SK-N-SH (cell line): Measurements from ENCODE around the gene CHST10. TPM values are rescaled to one million over a fixed set of nuclear protein-coding genes. Genes with fewer than 3 reads are reported as not detected.

Source experiments
- CTCF ChIA-PET: fragments of 300-600, 350-600 bp; formaldehyde crosslinking; extraction: SDS; loops from one replicate; lab custom pipeline; 2021; lab: Yijun Ruan, JAX
- POLR2A ChIA-PET: fragments of 350-600 bp; sonication (Branson Sonifier 250); formaldehyde crosslinking; extraction: SDS; loops from one replicate; lab custom pipeline; 2020; ENCODE audit warnings: antibody characterized with exemption, inconsistent platforms; lab: Yijun Ruan, JAX
- DNase-seq: peaks from one replicate; pipeline ENCODE4 v3.0.0; 2012
- H2AFZ ChIP-seq: fragments of 200-600 bp; sonication (generic); 2 replicates; pipeline ENCODE4 v1.8.1; 2016; ENCODE audit warnings: antibody characterized with exemption, mild to moderate bottlenecking, low read depth
- H3F3A ChIP-seq: fragments of 200-600 bp; sonication (generic); replicated peaks from 2 replicates; pipeline ENCODE3; 2016; ENCODE audit warnings: antibody characterized with exemption, mild to moderate bottlenecking; ENCODE audit not compliant: insufficient read depth
- H3K27ac ChIP-seq, 2 experiments: fragments of 200-500 bp in 1 of 2; fragments of 200-600 bp in 1 of 2; sonication (Bioruptor generic) in 1 of 2; sonication (generic), shearing (Covaris generic) in 1 of 2; 2 replicates each; pipeline versions ENCODE4 v1.5.1 to v1.6.1; 2014 to 2016; ENCODE audit warnings: low read depth in 2 of 2, inconsistent platforms in 1 of 2, low read length in 1 of 2, mild to moderate bottlenecking in 1 of 2, mixed read lengths in 1 of 2
- H3K27me3 ChIP-seq: fragments of 200-600 bp; sonication (generic), shearing (Covaris generic); 2 replicates; pipeline ENCODE4 v1.6.1; 2016; ENCODE audit warnings: mixed run types; ENCODE audit not compliant: insufficient read depth
- H3K36me3 ChIP-seq, 2 experiments: fragments of 200-500 bp in 1 of 2; fragments of 200-600 bp in 1 of 2; sonication (Bioruptor generic) in 1 of 2; sonication (generic) in 1 of 2; replicated peaks in 1 of 2; 2 replicates each; pipeline versions ENCODE3 to v1.5.1; 2014 to 2016; ENCODE audit warnings: low read length in 1 of 2, mild to moderate bottlenecking in 1 of 2; ENCODE audit not compliant: insufficient read depth in 2 of 2, control insufficient read depth in 1 of 2
- H3K4me1 ChIP-seq, 2 experiments: fragments of 200-500 bp in 1 of 2; fragments of 200-600 bp in 1 of 2; sonication (Bioruptor generic) in 1 of 2; sonication (generic), shearing (Covaris generic) in 1 of 2; 2 replicates each; pipeline versions ENCODE4 v1.5.1 to v1.6.1; 2014 to 2016; ENCODE audit warnings: low read depth in 1 of 2, low read length in 1 of 2, mixed run types in 1 of 2; ENCODE audit not compliant: insufficient read depth in 2 of 2, control insufficient read depth in 1 of 2
- H3K4me2 ChIP-seq: fragments of 200-600 bp; sonication (generic), shearing (Covaris generic); 2 replicates; pipeline ENCODE4 v1.6.1; 2017; ENCODE audit warnings: mixed run types
- H3K4me3 ChIP-seq, 2 experiments: fragments of 200-500 bp in 1 of 2; fragments of 200-600 bp in 1 of 2; sonication (Bioruptor generic) in 1 of 2; sonication (generic), shearing (Covaris generic) in 1 of 2; 2 replicates each; pipeline versions ENCODE4 v1.5.1 to v1.8.1; 2014 to 2016; ENCODE audit warnings: low read depth in 2 of 2, inconsistent platforms in 1 of 2, low read length in 1 of 2, mild to moderate bottlenecking in 1 of 2, mixed read lengths in 1 of 2, moderate library complexity in 1 of 2
- H3K79me2 ChIP-seq: fragments of 200-600 bp; sonication (generic); 2 replicates; pipeline ENCODE4 v1.8.1; 2017; ENCODE audit warnings: mild to moderate bottlenecking; ENCODE audit not compliant: insufficient read depth
- H3K9ac ChIP-seq: fragments of 200-600 bp; sonication (generic); 2 replicates; pipeline ENCODE4 v1.6.1; 2017; ENCODE audit warnings: mixed run types
- H3K9me2 ChIP-seq: fragments of 200-600 bp; sonication (generic); 2 replicates; pipeline ENCODE4 v1.6.1; 2017; ENCODE audit warnings: mixed run types
- H3K9me3 ChIP-seq: fragments of 200-600 bp; sonication (generic); 2 replicates; pipeline ENCODE4 v1.6.1; 2017; ENCODE audit warnings: mixed run types, mild to moderate bottlenecking, moderate library complexity
- H4K20me1 ChIP-seq: fragments of 200-600 bp; sonication (generic); 2 replicates; pipeline ENCODE4 v1.6.1; 2017; ENCODE audit warnings: mild to moderate bottlenecking, mixed run types; ENCODE audit not compliant: insufficient read depth
- EP300 ChIP-seq, 2 experiments: IDR thresholded peaks; 2 replicates each; pipeline versions ENCODE4 v1.4.0 to v1.6.1; 2012; ENCODE audit warnings: borderline replicate concordance in 1 of 2, low read depth in 1 of 2, low read length in 1 of 2
- GABPA ChIP-seq: IDR thresholded peaks from 2 replicates; pipeline ENCODE4 v1.4.0; 2012; ENCODE audit warnings: low read depth, mild to moderate bottlenecking
- IRF3 ChIP-seq: fragments of 150-350 bp; IDR thresholded peaks from 2 replicates; pipeline ENCODE4 v1.6.1; 2016; ENCODE audit warnings: mild to moderate bottlenecking, low read depth, low read length
- JUND ChIP-seq: IDR thresholded peaks from 2 replicates; pipeline ENCODE4 v1.4.0; 2012
- MAX ChIP-seq: IDR thresholded peaks from 2 replicates; pipeline ENCODE4 v1.4.0; 2012; ENCODE audit warnings: low read depth
- MXI1 ChIP-seq: IDR thresholded peaks from 2 replicates; pipeline ENCODE4 v1.6.1; 2012; ENCODE audit warnings: mild to moderate bottlenecking, low read depth, low read length, improper control_type of control experiment
- NFIC ChIP-seq: IDR thresholded peaks from 2 replicates; pipeline ENCODE4 v1.4.0; 2012; ENCODE audit warnings: borderline replicate concordance
- RAD21 ChIP-seq: IDR thresholded peaks from 2 replicates; pipeline ENCODE4 v1.6.1; 2012; ENCODE audit warnings: mild to moderate bottlenecking, low read length
- RFX5 ChIP-seq: IDR thresholded peaks from 2 replicates; pipeline ENCODE4 v1.6.1; 2012; ENCODE audit warnings: mild to moderate bottlenecking, improper control_type of control experiment, low read length
- SMC3 ChIP-seq: IDR thresholded peaks from 2 replicates; pipeline ENCODE4 v1.6.1; 2012; ENCODE audit warnings: low read depth, low read length, improper control_type of control experiment
- TAF1 ChIP-seq: IDR thresholded peaks from 2 replicates; pipeline ENCODE4 v1.6.1; 2012; ENCODE audit warnings: low read depth, mild to moderate bottlenecking, low read length, moderate library complexity, borderline replicate concordance
- TCF12 ChIP-seq: IDR thresholded peaks from 2 replicates; pipeline ENCODE4 v1.4.0; 2012
- TEAD4 ChIP-seq: IDR thresholded peaks from 2 replicates; pipeline ENCODE4 v1.4.0; 2012; ENCODE audit warnings: mild to moderate bottlenecking, borderline replicate concordance; ENCODE audit not compliant: insufficient read depth
- USF2 ChIP-seq: fragments of 150-350 bp; IDR thresholded peaks from 2 replicates; pipeline ENCODE4 v1.6.1; 2017; ENCODE audit warnings: antibody characterized with exemption, low read length, low read depth, borderline replicate concordance
- YY1 ChIP-seq: IDR thresholded peaks from 2 replicates; pipeline ENCODE4 v1.4.0; 2012; ENCODE audit warnings: low read depth, mild to moderate bottlenecking
- ZBTB33 ChIP-seq: IDR thresholded peaks from 2 replicates; pipeline ENCODE4 v1.4.0; 2012; ENCODE audit warnings: low read depth, borderline replicate concordance
- WGBS: methylation state at CpG from one replicate; pipeline ENCODE4 v1.1.6; 2017; ENCODE audit warnings: low lambda C conversion rate; 5-methylcytosine and 5-hydroxymethylcytosine counted together
- polyA plus RNA-seq, 3 experiments: library from polyadenylated mRNA; depleted of rRNA; stranded (reverse); fragments of >200 nt; gene quantifications; 2 replicates each; pipeline ENCODE4 v1.2.3, GENCODE V29; 2012
- TF ChIP-seq, protein P1 (sequence below): IDR thresholded peaks from 2 replicates; pipeline ENCODE4 v1.4.0; 2012; ENCODE audit warnings: low read depth, borderline replicate concordance

Gene CHST10
- polyA plus RNA-seq, 1 of the 3 experiments (the other 2 are of a cell fraction), result 17.6 TPM

- Histone ChIP-seq H3K4me3 (no peak overlapping the region), H3K4me1 (no peaks in the 10 kb centered on the region; a peak in 1 of 4 replicates)
- POLR2A ChIA-PET, result no interaction called here
Observed at GRCh38 chr2:100409461-100409860, 8.0 kb downstream of the CHST10 start.

More at GRCh38 chr2:100409461-100409860, 8.0 kb downstream of the CHST10 start:
- H3K4me2 ChIP-seq, result no peak overlapping the region
- H3K9me2 ChIP-seq, result no peaks in the 10 kb centered on the region
- no peak overlapping the region for H3K9ac ChIP-seq
- TF ChIP-seq, protein P1, sequence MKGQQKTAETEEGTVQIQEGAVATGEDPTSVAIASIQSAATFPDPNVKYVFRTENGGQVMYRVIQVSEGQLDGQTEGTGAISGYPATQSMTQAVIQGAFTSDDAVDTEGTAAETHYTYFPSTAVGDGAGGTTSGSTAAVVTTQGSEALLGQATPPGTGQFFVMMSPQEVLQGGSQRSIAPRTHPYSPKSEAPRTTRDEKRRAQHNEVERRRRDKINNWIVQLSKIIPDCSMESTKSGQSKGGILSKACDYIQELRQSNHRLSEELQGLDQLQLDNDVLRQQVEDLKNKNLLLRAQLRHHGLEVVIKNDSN, result no peak
- no peak for TF ChIP-seq TAF1
- no peak for TF ChIP-seq RAD21
- no peak for TF ChIP-seq JUND
- TF ChIP-seq YY1, result no peak
- TF ChIP-seq USF2, result no peak
- no peak for TF ChIP-seq TCF12
- no peak for TF ChIP-seq NFIC
- no peak for TF ChIP-seq MAX
- TF ChIP-seq ZBTB33, result no peak
- no peak for TF ChIP-seq SMC3
- no peak for TF ChIP-seq GABPA
- TF ChIP-seq IRF3, result no peak
- no peak for TF ChIP-seq MXI1
- TF ChIP-seq RFX5, result no peak
- no peak for TF ChIP-seq TEAD4
- TF ChIP-seq EP300 (IDR thresholded peaks at IDR 0.05; ENCODE audit: borderline replicate concordance in 1 of 2, low read depth in 1 of 2, low read length in 1 of 2), result no peak
- H4K20me1 ChIP-seq, result no peaks in the 10 kb centered on the region
- H3K79me2 ChIP-seq, result no peaks in the 10 kb centered on the region; the same call in 1 of the 2 replicates
- H3K36me3 ChIP-seq, result peaks cover 0 to 36% of the 10 kb centered on the region in 2 experiments
- H3K27ac ChIP-seq, result no peak overlapping the region
- no peaks in the 10 kb centered on the region for H3K27me3 ChIP-seq
- CTCF ChIA-PET, result interaction anchor here (1.4 to 2.5 kb wide), 2 partner anchors 13 to 147 kb away, joined by 7 read pairs; no protein-coding TSS in a partner anchor
- DNase-seq, result no peak
- WGBS, result 94% methylated on average over 2 of the region's 5 CpGs
- H2AFZ ChIP-seq, result no peak overlapping the region
- no peaks in the 10 kb centered on the region for H3F3A ChIP-seq
- H3K9me3 ChIP-seq, result no peaks in the 10 kb centered on the region
